Right lobe of liver (tissue), 6 donors: ENCODE measurements around the gene ZNF134. TPM values are rescaled to one million over a fixed set of nuclear protein-coding genes. Genes with fewer than 3 reads are reported as not detected.

Source experiments
- ATAC-seq, 4 donors: fragments of 200-7000 bp; cut with Tn5 transposase; one replicate each; pipeline ENCODE4 v1.9.1; 2020; ENCODE audit warnings: mild to moderate bottlenecking in 4 of 4, moderate library complexity in 4 of 4
- DNase-seq, 3 donors: peaks; one replicate each; pipeline ENCODE4 v3.0.0-alpha.2; 2020
- H3K27ac ChIP-seq, 3 donors: fragments of 200-600 bp; one replicate each; pipeline ENCODE4 v1.8.0; 2022
- H3K27me3 ChIP-seq, 2 donors: fragments of 200-600 bp; one replicate each; pipeline ENCODE4 v1.8.0; 2022
- H3K36me3 ChIP-seq, 4 donors: fragments of 200-600 bp; sonication (generic) in 1 of 4; one replicate each; pipeline versions ENCODE4 v1.5.1 to v1.8.0; 2017 to 2022; ENCODE audit warnings: control low read depth in 1 of 4
- H3K4me1 ChIP-seq, 4 donors: fragments of 200-600 bp; sonication (generic) in 1 of 4; one replicate each; pipeline versions ENCODE4 v1.5.1 to v1.8.0; 2017 to 2022; ENCODE audit warnings: control low read depth in 1 of 4
- H3K4me3 ChIP-seq, 3 donors: fragments of 200-600 bp; one replicate each; pipeline ENCODE4 v1.8.0; 2022
- H3K9me3 ChIP-seq, 4 donors: fragments of 200-600 bp; sonication (generic) in 1 of 4; one replicate each; pipeline versions ENCODE4 v1.5.1 to v1.8.0; 2017 to 2022; ENCODE audit warnings: control low read depth in 1 of 4
- POLR2A ChIP-seq: fragments of 450-650 bp; IDR thresholded peaks from one replicate; pipeline ENCODE4 v1.6.1; 2017; ENCODE audit warnings: antibody characterized with exemption, mild to moderate bottlenecking
- WGBS: methylation state at CpG from one replicate; pipeline ENCODE4 v1.1.6; 2018; ENCODE audit warnings: low coverage, low lambda C conversion rate; ENCODE audit not compliant: insufficient coverage; ENCODE audit errors: missing lambda C conversion rate; 5-methylcytosine and 5-hydroxymethylcytosine counted together
- intact Hi-C, 2 donors: fragments of 100-400 bp; cut with DNase I; formaldehyde crosslinking; loops; one replicate each; pipeline versions ENCODE4 v1.11.2 to v1.14.1; 2022
- total RNA-seq, 6 experiments: library from RNA; depleted of rRNA in 2 of 6; stranded (reverse); fragments of >200 nt in 2 of 6; fragmentation: NEBNext Ultra II Directional in 3 of 6; extraction: Animal tissue kit (Norgen Biotek cat#: 25700) in 3 of 6; gene quantifications; one replicate each; pipeline versions ENCODE4 v1.1.0 to v1.2.4, GENCODE V29; 2016 to 2023
- TF ChIP-seq, protein P1 (sequence below), 4 donors: fragments of 200-600 bp in 3 of 4; fragments of 450-650 bp in 1 of 4; IDR thresholded peaks; one replicate each; pipeline versions ENCODE4 v1.5.1 to v1.8.0; 2016 to 2022; ENCODE audit warnings: antibody characterized with exemption in 4 of 4, mild to moderate bottlenecking in 2 of 4
- donor health status: DM: no; HTN: yes; CAD: no.
- donor health status: DM: no; HTN: no; CAD: no.
- donor health status: DM: no; HTN: no; CAD: no.
- donor health status: DM: no; HTN: yes; CAD: no.
- donor health status: DM: no; HTN: yes; CAD: no.

ZNF134 gene
- total RNA-seq, 6 experiments from 2014 or later: 3.6 to 8.9 (median 5.0) TPM

DNA sequence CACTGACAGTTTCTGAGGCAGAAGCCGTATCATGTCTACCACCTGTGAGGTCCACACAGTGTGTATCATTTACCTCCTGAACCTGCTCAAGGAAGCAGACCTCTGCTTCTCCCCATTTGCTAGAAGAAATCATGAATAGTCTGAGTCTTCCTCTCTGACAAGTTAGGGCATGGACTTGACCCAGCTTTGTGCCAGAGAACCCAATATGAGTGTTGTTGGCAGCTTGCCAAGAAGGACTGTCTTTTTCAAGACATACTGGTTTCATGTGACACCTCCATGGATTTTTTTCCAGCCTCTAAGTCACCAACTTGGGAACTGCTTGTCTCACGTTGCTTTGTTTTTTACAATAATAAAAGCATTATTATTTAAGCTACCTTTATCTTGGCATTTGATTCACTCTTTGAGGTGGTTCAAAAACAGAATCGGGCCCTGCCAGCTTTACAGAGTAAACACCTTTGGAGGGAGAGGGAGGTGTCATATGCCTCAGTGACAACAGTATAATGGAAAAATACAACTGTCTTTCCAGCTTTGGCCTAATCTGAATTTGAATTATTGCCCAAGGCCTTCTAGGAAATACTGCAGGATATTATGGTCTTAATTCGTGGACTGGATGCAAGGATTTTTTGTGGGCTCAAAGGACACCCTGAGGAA is 28.5 kb downstream of the ZNF134 start:
- TF ChIP-seq POLR2A: no peak
- TF ChIP-seq, protein P1, sequence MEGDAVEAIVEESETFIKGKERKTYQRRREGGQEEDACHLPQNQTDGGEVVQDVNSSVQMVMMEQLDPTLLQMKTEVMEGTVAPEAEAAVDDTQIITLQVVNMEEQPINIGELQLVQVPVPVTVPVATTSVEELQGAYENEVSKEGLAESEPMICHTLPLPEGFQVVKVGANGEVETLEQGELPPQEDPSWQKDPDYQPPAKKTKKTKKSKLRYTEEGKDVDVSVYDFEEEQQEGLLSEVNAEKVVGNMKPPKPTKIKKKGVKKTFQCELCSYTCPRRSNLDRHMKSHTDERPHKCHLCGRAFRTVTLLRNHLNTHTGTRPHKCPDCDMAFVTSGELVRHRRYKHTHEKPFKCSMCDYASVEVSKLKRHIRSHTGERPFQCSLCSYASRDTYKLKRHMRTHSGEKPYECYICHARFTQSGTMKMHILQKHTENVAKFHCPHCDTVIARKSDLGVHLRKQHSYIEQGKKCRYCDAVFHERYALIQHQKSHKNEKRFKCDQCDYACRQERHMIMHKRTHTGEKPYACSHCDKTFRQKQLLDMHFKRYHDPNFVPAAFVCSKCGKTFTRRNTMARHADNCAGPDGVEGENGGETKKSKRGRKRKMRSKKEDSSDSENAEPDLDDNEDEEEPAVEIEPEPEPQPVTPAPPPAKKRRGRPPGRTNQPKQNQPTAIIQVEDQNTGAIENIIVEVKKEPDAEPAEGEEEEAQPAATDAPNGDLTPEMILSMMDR (IDR thresholded peaks at IDR 0.05): no peak
- Histone ChIP-seq H3K36me3 (peaks cover 0 to 37% (median 12%) of the 10 kb centered on the region in 4 donors), H3K4me3 (no peak overlapping the region), H3K4me1 (no peaks in the 10 kb centered on the region), H3K27ac (no peak overlapping the region), H3K27me3 (no peaks in the 10 kb centered on the region), H3K9me3 (peaks cover 0 to 22% (median 9%) of the 10 kb centered on the region in 4 donors)
- ATAC-seq: no peak
- WGBS: 83% methylated on average over 4 of the region's 4 CpGs
- intact Hi-C loops: no loop called here
- no peak for DNase-seq

DNA sequence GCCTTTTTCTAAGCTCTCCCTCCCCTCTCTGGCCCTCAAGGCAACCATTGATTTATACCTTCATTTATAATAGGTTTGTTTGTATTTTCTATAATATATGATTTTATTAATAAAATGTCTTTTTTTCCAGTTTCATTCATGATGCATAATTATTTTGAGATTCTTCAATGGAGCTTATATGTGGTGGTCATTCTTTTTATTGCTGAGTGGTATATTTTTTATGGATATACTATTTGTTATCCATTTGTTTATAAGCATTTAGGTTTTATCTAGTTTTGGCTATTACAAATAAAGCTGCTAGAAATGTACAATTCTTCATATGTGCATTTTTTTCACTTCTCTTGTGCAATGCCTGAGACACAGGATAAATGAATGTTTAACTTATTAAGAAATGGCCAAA is 29.7 kb downstream of the ZNF134 start:
- H3K27me3 ChIP-seq: no peaks in the 10 kb centered on the region
- DNase-seq (no peak), ATAC-seq (no peak)
- intact Hi-C loops: no loop called here
- peaks cover 0 to 31% (median 12%) of the 10 kb centered on the region in 4 donors for H3K36me3 ChIP-seq
- H3K27ac ChIP-seq: no peak overlapping the region
- no peaks in the 10 kb centered on the region for H3K4me1 ChIP-seq
- H3K4me3 ChIP-seq: no peak overlapping the region
- H3K9me3 ChIP-seq: peaks cover 0 to 19% (median 6%) of the 10 kb centered on the region in 4 donors
- no peak for TF ChIP-seq POLR2A
- TF ChIP-seq, protein P1 (IDR thresholded peaks at IDR 0.05): no peak

DNA sequence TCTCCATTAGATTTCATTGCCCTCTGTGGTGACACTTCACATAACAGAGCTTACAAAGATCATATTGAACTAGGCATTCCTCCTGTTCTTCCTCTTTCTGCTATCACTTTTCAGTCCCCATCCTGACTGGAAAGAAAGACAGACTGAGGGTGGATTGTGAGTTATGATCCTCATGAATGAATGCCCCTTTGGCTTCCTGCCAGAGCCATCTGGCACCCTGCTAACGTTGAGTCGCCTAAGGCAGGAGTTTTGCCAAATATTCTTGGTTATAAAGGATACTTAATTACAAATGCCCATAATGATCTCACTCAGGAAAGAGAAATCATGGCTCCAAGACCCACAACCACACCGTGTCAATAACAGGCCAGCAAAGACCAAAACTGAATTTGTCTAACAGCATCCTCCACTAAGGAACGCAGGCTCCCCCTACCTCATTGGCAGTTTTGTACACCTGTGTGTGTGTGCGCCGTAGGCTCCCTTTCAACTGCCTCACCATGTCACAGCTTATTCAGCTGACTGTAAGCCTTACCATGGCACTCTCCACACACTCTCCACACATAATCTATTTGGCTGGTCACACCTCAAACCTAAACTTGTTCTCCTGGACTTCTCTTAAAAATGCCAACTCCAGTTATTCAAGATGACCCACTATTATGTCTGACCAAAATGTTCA is 34.4 kb downstream of the ZNF134 start:
- Histone ChIP-seq H3K36me3 (no peaks in the 10 kb centered on the region), H3K9me3 (no peaks in the 10 kb centered on the region), H3K4me3 (no peak overlapping the region), H3K27ac (no peak overlapping the region), H3K27me3 (no peaks in the 10 kb centered on the region), H3K4me1 (no peaks in the 10 kb centered on the region)
- intact Hi-C loops: no loop called here
- 56% methylated on average over 5 of the region's 6 CpGs for WGBS
- TF ChIP-seq, protein P1 (IDR thresholded peaks at IDR 0.05): no peak
- TF ChIP-seq POLR2A: no peak
- no peak for ATAC-seq
- no peak for DNase-seq

DNA sequence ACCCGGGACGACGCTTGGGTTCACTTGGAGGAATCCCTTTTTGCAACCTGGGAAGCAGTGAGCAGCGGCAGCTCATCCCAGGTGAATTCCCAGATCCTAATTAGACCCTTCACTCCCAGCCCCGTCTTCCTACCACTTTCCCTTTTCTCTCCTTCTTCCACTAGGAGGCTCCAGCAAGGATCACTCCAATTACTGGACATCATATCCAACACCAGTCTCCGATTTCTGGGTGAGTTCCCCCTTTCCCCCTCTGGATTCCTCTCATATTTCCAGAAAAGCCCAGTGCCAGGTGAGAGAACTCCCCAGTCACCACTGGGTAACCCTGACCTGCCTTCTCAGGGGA is 37.6 kb downstream of the ZNF134 start:
- Histone ChIP-seq H3K27me3 (no peaks in the 10 kb centered on the region), H3K36me3 (no peaks in the 10 kb centered on the region), H3K4me1 (no peaks in the 10 kb centered on the region), H3K9me3 (no peaks in the 10 kb centered on the region), H3K27ac (no peak overlapping the region), H3K4me3 (no peak overlapping the region)
- WGBS: 38% methylated on average over 6 of the region's 6 CpGs
- DNase-seq (no peak), ATAC-seq (no peak)
- intact Hi-C loops: no loop called here
- TF ChIP-seq, protein P1 (IDR thresholded peaks at IDR 0.05): no peak
- TF ChIP-seq POLR2A: no peak
